OCI-M2 (cell line): Measurements from ENCODE around the gene C1QTNF5.

ENCODE experiments used
- DNase-seq: peaks from one replicate; lab custom pipeline; 2025; ENCODE audit not compliant: unreplicated experiment; lab: John Stamatoyannopoulos, UW

C1QTNF5 gene

GRCh38 chr11:119373059-119373920 lies 32.6 kb upstream of the C1QTNF5 start:
- no peak for DNase-seq

GRCh38 chr11:119372260-119373058 lies 31.8 kb upstream of the C1QTNF5 start:
- no peak for DNase-seq

DNA sequence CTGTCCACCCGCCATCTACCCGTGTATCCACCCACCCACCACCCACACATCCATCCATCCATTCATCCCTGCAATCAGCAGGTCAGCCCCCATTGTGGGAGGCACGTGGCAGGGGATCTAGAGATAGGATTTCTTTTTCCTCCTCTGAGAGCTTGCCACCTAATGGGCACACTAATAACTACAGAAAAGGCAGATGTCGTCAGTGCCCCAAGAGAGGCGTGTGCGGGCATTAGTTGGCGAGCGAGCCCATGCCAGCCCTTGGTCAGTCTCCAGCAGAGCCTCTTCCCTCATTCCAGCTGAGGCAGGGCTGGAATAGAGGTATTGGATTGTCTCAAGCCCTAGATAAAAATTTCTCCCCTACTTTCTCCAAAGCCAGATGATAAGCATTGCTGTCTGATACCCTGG lies 31.1 kb upstream of the C1QTNF5 start:
- no peak for DNase-seq

DNA sequence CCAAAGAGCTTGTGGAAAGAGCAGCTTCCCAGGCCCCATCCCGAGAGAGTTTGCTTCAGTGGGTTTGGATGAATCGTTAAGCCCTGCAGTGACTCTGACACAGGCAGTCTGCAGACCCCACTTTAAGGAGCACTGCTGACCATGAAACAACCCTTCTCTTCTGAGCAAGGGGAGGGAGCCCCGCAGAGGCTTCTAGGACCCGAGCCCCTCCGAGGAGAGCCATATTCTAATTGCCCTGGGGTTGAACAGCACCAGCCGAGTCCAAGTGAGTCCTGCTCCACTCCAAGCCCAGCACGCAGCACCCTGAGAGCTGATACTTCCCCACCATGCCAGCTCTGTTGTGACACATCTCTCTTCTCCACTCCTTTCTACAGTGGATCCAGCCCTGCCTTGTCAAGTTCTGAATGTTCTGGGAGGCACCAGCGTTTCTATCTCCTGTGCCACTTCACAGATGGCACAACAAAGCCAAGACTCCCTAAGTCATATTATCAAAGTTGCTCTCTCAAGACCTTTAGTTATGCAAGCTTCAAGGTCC lies 30.5 kb upstream of the C1QTNF5 start:
- no peak for DNase-seq

DNA sequence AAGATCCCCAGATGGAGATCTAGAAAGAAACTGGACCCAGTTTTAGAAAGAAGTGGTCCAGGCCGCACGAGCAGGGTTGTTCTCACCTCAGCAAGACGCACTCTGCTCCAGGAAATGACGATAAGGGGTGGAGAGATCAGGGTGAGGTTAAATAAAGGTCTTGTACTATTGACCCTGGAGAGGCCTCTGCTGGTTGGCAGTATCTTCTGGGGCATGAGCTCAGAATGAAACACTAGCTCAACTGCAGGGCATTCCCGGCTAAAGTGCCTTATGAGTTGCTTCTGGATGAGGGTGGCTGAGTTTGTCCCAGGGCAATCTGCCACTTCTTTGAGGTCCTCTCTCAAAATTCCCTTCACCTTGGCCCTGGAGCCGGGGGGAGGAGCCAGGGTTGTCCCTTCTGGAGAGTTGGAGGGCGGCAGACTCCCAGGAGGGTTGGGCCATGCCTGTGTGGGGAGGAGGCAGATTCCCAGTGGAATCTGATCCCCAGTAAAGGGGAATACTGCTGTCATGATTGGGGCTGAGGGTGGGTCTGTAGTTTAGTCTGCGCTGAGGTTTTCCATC lies 29.9 kb upstream of the C1QTNF5 start:
- DNase-seq, result no peak

GRCh38 chr11:119369132-119369925 lies 28.6 kb upstream of the C1QTNF5 start:
- no peak for DNase-seq

GRCh38 chr11:119368121-119369034 lies 27.7 kb upstream of the C1QTNF5 start:
- DNase-seq, result no peak

DNA sequence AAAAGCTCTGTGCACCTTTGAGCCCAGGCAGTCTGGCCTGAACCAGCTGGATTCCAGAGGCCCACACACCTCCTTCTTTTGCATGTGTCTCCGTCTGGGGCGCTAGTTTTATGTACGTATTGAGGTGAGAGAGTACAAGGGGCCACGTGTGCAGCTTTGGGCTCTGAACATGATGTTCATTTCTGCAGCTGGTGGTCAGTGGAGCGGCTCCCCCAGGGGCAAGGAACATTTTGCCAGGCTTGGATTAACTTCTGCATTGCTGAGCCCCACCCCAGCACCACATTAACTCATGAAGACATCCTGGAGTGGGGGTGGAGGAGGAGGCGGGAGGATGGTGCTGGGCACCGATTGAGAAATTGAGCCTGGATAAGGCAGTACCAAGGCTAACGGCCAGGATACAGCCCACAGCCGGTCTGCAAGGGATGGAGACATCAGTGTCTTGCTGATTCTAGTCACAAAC lies 27.0 kb upstream of the C1QTNF5 start:
- no peak for DNase-seq

- DNase-seq, result no peak
Observed at GRCh38 chr11:119366690-119367620, 26.3 kb upstream of the C1QTNF5 start.

DNA sequence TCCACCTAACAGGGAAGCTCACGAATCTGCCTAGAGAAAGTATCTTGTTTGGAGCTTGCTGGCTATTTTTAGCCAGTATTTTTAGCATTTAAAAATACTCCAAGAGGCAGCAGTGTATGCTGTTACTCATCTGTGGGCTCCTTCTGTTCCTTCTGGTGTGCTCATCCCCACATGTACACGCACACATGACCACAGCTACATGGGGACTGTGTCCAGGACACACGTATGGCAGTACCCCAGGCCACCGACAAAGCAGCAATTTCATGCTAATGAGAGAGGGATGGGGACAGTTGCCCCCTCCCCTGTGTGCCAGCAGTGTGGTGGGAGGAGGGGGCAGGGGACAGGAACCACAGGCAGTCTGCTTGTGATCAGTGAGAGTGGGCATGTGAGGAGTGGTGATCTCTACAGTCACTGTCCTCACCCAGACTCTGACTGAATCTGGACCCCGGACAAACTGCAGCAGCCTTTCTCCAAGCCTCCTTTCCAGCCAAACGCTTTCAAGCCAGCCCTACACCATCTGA lies 24.4 kb upstream of the C1QTNF5 start:
- DNase-seq, result no peak

DNA sequence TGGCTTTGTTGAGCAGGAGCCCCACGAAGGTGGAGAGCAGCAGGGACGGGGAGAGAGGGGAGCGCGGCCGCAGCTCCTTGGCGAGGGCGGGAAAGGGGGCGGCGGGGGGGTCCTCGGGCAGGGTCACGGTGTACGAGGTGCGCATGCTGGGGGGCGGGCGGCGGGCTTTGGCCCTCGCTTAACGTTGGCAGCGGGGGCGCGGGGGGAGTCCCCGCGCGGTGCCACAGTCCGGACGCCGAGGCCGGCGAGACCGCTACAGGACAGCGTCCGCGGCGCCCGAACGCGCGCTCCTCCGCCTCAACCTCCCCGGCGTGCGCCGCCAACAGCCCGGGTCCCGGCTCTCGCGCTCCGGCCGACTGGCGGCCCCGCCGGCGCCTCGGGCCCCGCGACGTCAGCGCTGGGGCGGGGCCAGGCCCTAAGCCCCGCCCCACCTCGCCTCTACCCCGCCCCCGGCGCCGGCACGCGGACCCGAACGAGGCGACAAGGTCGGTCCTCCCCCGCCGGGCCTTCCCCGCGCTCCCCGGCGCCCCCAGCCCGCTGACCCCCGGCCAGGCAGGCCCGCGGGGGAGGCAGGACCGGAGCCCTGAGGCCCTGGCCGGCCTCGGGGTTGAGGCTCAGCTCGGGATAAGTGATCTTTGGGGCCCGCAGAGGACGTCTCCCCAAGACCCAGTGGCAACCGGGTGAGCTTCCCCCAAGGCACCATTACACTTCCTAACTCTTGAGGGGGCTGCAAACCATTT lies 23.3 kb upstream of the C1QTNF5 start:
- DNase-seq, result no peak

DNA sequence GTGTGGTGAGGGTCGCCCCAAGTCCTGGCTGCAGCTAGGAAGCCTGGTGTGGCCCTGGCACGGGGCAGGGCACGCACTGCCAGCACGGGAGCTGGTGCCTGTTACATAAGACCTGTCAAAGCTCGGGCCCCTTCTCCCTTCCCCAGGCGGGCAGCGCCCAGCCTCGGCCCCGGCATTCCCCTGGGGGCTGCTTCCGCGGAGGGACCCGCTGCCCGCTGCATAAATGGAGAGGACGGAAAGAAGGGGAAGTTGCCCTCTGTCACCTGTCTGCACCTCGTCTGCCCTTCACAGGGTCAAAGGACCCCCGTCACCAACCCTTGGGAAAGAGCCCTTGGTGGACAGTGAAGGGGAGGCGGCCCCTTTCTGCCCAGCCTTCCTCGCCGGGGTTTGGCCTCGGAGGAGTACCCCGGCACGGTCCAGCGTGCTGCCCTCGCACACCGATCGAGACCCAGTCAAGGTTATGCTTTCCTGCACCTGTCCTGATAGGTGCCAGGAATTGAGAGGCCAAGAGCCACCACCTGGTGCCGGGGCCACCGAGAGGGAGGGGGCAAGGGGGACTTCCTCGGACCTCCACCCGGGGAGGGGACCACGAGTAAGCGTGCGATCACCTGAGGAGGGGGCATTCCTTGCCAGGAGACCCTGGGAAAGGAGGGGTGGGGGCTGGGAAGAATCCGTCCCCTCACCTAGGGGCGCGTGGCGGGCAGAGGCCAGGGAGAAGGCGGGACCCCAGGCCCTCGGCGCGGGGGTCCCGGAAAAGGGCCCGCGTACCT lies 22.6 kb upstream of the C1QTNF5 start:
- no peak for DNase-seq

DNA sequence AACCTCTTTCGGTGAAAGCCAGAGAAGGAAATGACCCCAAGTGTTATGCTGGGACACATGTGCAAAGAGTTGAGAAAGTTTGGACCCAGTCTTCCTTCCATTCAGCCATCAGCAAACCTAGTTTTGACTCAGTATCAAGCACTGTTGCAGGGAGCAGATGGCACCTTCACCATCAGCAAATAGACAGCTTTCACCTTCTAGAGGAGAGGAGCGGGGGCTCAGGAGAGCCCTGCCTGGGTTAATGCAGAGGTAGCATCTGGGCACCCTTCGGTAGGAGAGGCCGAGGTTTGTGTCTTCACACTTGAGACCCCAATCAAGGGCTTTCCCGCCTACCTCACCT lies 22.0 kb upstream of the C1QTNF5 start:
- DNase-seq, result no peak

GRCh38 chr11:119361941-119362725 lies 21.4 kb upstream of the C1QTNF5 start:
- DNase-seq, result no peak

DNA sequence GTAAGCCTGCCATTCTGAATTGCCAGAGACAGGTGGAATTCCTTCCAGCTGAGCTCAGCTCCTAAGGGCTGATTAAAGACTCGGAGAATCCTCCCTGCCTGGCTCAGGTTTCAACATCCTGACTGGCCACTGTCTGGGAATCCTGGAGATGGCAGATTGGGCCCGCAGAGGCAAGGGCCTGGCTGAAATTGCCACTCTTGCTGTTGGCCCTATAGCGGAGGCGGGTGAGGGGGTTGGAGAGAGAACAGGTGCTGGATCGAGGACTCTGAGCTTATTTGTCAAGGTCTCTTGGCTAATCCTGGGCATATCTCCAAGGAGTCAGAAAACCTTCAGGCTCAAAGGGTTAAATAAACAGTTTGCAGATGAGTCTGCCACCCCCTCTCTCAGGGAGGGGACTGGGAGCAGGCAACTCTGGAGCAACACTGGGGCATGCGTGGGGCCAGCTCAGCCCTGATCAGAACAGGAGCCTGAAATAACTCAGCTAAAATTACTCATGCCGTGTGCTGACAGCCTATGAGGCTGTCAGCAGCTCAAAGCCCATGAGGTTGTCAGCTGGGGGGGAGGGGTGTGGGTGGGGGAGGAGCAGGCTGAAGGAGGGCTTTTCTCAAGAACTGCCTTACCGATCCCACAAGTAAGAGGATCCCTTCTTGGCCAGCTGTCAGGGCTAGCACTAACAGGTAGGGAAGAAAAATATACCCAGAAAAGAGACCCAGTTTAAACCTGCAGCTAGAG lies 20.5 kb upstream of the C1QTNF5 start:
- no peak for DNase-seq
